ENCODE results near the gene WDTC1.

GRCh38 chr1:27336756-27337155 is 102.3 kb downstream of the WDTC1 start:
- no peak for TF ChIP-seq CTCF (IDR thresholded peaks at IDR 0.05 in 4 of 5, conservative IDR thresholded peaks at IDR 0.05 in 1 of 5)
- no peak for TF ChIP-seq POLR2A (IDR thresholded peaks at IDR 0.05)
